WERI-Rb-1 (cell line): ENCODE data around the gene CCDC102A.

ENCODE experiments used
- DNase-seq: peaks from one replicate; pipeline ENCODE4 v3.0.0-alpha.2; 2020
- H3K27ac ChIP-seq: fragments of 250-450 bp; sonication (Bioruptor Pico); 2 replicates; pipeline ENCODE4 v1.5.1; 2020; ENCODE audit warnings: mild to moderate bottlenecking, moderate library complexity
- H3K27me3 ChIP-seq: fragments of 250-450 bp; sonication (Bioruptor Pico); 2 replicates; pipeline ENCODE4 v1.5.1; 2021; ENCODE audit warnings: mild to moderate bottlenecking, low read depth, moderate library complexity; ENCODE audit not compliant: insufficient read depth, severe bottlenecking
- H3K36me3 ChIP-seq: fragments of 250-450 bp; sonication (Bioruptor Pico); 2 replicates; pipeline ENCODE4 v1.5.1; 2020; ENCODE audit warnings: mild to moderate bottlenecking, moderate library complexity
- H3K4me3 ChIP-seq: 2 replicates; pipeline ENCODE4 v1.5.1; 2011; ENCODE audit warnings: low read depth, mild to moderate bottlenecking, control low read depth, low read length
- H3K9me3 ChIP-seq: fragments of 250-450 bp; sonication (Bioruptor Pico); 2 replicates; pipeline ENCODE4 v1.5.1; 2021; ENCODE audit warnings: mild to moderate bottlenecking, moderate library complexity; ENCODE audit not compliant: severe bottlenecking
- CTCF ChIP-seq: IDR thresholded peaks from 2 replicates; pipeline ENCODE4 v1.5.1; 2011; ENCODE audit warnings: low read depth, mild to moderate bottlenecking, control low read depth, inconsistent platforms, low read length

CCDC102A gene

DNA sequence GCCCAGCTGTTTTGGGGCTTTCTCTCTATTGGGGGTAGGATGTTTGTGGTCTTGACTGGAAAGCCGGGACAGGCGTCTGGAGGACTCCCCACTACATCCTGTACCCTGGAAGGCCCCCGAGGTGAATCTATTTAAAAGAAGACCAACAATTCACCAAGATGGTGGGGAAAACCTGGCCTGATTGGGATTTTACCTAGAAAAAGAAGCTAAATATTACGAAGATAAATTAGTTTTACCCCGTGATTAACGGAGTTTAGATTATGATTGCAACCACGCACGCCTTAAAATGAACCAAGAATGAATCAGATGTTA is 779 bp upstream of the CCDC102A start:
- no peaks in the 10 kb centered on the region for H3K9me3 ChIP-seq
- DNase-seq = no peak
- H3K4me3 ChIP-seq = peak overlapping the region; percentile 65
- no peak for TF ChIP-seq CTCF
- H3K36me3 ChIP-seq = no peaks in the 10 kb centered on the region
- H3K27me3 ChIP-seq = no peaks in the 10 kb centered on the region
- no peak overlapping the region for H3K27ac ChIP-seq

- peak overlapping the region; percentile 71; the same call in 1 of the 2 replicates for H3K27ac ChIP-seq
- H3K36me3 ChIP-seq = no peaks in the 10 kb centered on the region; the same call in 1 of the 2 replicates
- TF ChIP-seq CTCF = no peak
- H3K9me3 ChIP-seq = no peaks in the 10 kb centered on the region
- H3K27me3 ChIP-seq = no peaks in the 10 kb centered on the region
- H3K4me3 ChIP-seq = peak overlapping the region; percentile 65
- DNase-seq = peak; percentile 93
Observed at GRCh38 chr16:57535680-57536305, 578 bp downstream of the CCDC102A start.

DNA sequence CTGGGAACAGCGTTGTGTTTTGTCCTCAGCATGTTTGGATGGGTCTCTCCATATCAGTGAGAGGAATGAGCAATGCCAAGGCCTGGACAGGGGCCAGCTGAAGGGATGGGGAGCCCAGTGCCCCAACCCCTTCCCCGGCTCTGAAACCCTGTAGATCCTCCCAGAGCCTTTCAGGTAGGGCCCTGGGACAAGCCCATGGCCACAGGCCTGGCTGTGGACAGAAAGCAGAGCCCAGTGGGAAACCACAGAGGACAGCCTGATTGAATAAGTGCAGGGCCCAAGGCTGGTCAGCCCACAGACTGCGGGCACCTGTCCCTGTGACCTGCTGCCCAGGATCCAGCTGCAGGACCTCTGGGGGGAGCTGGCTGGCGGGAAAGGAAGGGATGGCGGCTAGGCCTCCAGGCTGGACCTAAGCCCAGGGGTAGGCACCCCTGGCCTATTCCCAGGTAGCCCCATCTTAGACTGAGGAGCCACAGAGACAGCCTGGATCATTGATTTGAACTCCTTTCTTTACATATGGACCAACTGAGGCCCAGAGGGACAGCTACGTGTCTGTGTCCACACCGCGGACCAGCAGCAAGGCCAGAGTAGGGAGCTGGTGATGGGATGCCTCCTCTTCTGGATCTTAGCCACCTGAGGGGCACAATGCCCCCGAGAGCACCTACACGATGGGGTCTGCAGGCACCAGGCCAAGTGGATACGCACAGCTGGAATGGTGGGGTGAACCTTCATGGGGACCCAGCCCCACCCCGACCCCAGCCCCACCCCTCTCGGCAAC is 1.3 kb downstream of the CCDC102A start:
- TF ChIP-seq CTCF = no peak

GRCh38 chr16:57534337-57534880 is 2.0 kb downstream of the CCDC102A start:
- Histone ChIP-seq H3K27me3 (no peaks in the 10 kb centered on the region), H3K27ac (no peak overlapping the region), H3K9me3 (no peaks in the 10 kb centered on the region), H3K36me3 (no peaks in the 10 kb centered on the region; the same call in 1 of the 2 replicates), H3K4me3 (no peak overlapping the region)
- peak; percentile 0 for DNase-seq
- no peak for TF ChIP-seq CTCF

More for the DNA sequence above, 1.3 kb downstream of the CCDC102A start:
- Histone ChIP-seq H3K36me3 (no peaks in the 10 kb centered on the region; the same call in 1 of the 2 replicates), H3K4me3 (peak overlapping the region; percentile 51; the same call in 1 of the 2 replicates), H3K9me3 (no peaks in the 10 kb centered on the region), H3K27me3 (no peaks in the 10 kb centered on the region), H3K27ac (no peak overlapping the region)
- peak; percentile 4 for DNase-seq

DNA sequence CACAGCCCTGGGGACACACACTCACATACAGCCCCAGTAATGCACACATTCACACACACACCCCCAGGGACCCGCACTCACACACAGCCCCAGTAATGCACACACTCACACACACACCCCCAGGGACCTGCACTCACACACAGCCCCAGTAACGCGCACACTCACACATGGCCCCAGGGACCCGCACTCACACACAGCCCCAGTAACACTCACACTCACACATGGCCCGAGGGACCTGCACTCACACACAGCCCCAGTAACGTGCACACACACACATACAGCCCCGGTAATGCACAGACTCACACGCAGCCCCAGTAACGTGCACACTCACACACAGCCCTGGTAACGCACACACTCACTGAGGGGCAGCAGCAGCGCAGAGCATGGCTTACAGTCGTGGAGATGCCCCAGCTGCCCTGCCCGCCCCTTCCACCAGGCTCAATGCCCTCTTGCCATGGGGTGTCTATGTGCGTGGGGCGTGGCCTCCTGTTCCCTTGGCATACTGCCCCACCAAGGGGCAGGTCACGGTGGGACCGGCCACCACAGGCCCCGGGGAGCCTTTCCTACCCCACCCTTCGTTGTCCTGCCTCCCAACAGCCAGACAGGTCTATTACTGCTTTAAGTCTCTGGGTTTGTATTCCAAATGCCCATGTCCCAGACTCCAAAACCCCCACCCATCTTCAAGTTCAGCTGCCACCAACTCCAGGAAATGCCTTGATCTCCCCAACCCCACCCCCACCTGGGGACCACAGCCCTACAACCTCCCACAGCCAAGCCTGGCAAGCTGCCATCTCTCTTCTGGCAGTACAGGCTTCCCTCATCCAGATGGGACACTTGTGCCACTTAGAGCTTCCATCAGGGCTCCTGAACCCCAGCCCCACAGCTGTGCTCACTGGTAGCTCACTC is 2.7 kb downstream of the CCDC102A start:
- Histone ChIP-seq H3K36me3 (no peaks in the 10 kb centered on the region; the same call in 1 of the 2 replicates), H3K4me3 (no peak overlapping the region), H3K27ac (no peak overlapping the region), H3K9me3 (no peaks in the 10 kb centered on the region), H3K27me3 (no peaks in the 10 kb centered on the region)
- no peak for TF ChIP-seq CTCF
- peak; percentile 2 for DNase-seq
